ENCODE data around the gene LOXL3. TPM values are rescaled to one million over a fixed set of nuclear protein-coding genes. Genes with fewer than 3 reads are reported as not detected.

The LOXL3 gene
- total RNA-seq, 1 donor from 2014 or later = 30.2 TPM

DNA sequence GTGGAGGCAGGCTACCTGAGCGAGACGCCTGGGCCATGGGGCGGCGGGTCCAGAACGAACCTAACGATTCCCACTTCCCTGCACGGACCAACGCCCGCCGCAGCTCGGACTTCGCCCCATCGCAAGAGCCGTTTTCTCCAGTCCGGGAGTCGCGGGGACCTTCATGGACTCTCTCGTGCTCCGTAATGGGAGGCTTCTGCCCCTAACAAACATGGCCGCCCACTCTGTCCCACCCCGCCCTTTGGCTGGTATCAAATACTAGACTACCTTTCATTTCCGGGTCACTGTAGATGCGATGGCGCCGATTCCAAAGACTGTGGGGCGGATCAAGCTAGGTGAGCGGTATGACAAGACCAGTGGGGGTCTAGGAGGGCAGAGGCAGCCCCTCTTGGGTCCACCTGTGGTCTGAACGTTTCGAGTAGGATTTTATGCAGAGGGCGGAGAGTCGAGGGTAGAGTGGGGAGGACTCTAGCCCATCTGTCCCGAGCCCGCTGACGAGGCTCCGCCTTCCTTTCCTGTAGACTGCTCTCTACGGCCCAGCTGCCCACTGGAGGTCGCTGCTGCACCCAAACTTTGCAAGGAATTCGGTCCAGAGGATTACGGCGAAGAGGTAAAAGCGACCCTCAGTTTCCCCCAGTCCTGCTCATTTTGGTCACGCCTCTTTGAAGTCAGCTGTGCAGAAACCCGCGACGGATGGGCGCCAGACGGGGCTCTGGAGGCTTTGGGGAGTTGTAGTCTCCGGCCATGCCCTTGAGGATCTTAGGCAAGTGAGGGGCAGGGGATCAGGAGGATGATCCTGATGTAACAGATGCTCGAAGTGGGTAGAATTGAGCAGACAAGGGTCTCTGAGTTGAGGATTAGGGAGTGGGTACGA, 70.7 kb downstream of the LOXL3 start, which contains the start of the genes CCDC142 and TTC31:
CCDC142 (minus strand) TSS at position 198 of the 874 bp plus-strand sequence; CDS start at position 37, 161 bp downstream.
TTC31 (plus strand) TSS at position 281 of the 874 bp plus-strand sequence; CDS start at position 296, 15 bp downstream.
- Mint-ChIP-seq H3K4me3 (peak within 1 kb of the TSS; percentile 100), H3K27ac (ENCODE audit: unreplicated experiment) (peak within 1 kb of the TSS; percentile 99), H3K36me3 (ENCODE audit: low read depth) (no peaks in the 10 kb centered on the region), H3K4me1 (peaks cover 29% of the 10 kb centered on the region), H3K27me3 (ENCODE audit: low read depth) (no peaks in the 10 kb centered on the region), H3K9me3 (no peaks in the 10 kb centered on the region)
- peak; percentile 93 for DNase-seq (ENCODE audit: low read depth, low spot score)
- TF ChIP-seq, protein P1, sequence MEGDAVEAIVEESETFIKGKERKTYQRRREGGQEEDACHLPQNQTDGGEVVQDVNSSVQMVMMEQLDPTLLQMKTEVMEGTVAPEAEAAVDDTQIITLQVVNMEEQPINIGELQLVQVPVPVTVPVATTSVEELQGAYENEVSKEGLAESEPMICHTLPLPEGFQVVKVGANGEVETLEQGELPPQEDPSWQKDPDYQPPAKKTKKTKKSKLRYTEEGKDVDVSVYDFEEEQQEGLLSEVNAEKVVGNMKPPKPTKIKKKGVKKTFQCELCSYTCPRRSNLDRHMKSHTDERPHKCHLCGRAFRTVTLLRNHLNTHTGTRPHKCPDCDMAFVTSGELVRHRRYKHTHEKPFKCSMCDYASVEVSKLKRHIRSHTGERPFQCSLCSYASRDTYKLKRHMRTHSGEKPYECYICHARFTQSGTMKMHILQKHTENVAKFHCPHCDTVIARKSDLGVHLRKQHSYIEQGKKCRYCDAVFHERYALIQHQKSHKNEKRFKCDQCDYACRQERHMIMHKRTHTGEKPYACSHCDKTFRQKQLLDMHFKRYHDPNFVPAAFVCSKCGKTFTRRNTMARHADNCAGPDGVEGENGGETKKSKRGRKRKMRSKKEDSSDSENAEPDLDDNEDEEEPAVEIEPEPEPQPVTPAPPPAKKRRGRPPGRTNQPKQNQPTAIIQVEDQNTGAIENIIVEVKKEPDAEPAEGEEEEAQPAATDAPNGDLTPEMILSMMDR (conservative IDR thresholded peaks at IDR 0.05) = peak; percentile 95

Other genes with a start within 250 kb of the LOXL3 start
- gene SLC4A5, start 210.5 kb downstream of the LOXL3 start, total RNA-seq = 1.3 and 3.0 TPM in 2 replicates
- 198 and 202 TPM in 2 replicates for gene DCTN1, start 173.6 kb downstream of the LOXL3 start, total RNA-seq
- 7.3 and 7.9 TPM in 2 replicates for gene C2orf81, start 132.3 kb downstream of the LOXL3 start, total RNA-seq
- gene WDR54, start 132.2 kb downstream of the LOXL3 start, total RNA-seq = 56.9 and 57.8 TPM in 2 replicates
- gene RTKN, start 112.0 kb downstream of the LOXL3 start, total RNA-seq = 61.2 and 62.0 TPM in 2 replicates
- 31.3 and 33.1 TPM in 2 replicates for gene INO80B, start 98.9 kb downstream of the LOXL3 start, total RNA-seq
- 86.7 and 89.7 TPM in 2 replicates for gene WBP1, start 95.5 kb downstream of the LOXL3 start, total RNA-seq
- 53.7 and 56.1 TPM in 2 replicates for gene MOGS, start 88.6 kb downstream of the LOXL3 start, total RNA-seq
- 72.4 and 74.6 TPM in 2 replicates for gene MRPL53, start 81.3 kb downstream of the LOXL3 start, total RNA-seq
- gene CCDC142, start 70.9 kb downstream of the LOXL3 start, total RNA-seq = 34.7 and 35.0 TPM in 2 replicates
- gene TTC31, start 70.9 kb downstream of the LOXL3 start, total RNA-seq = 29.6 and 31.6 TPM in 2 replicates
- gene LBX2, start 54.3 kb downstream of the LOXL3 start, total RNA-seq = 0.28 TPM in 1 of 2 replicates, not detected in the other
- 25.4 and 30.0 TPM in 2 replicates for gene PCGF1, start 46.2 kb downstream of the LOXL3 start, total RNA-seq
- gene TLX2, start 39.5 kb downstream of the LOXL3 start, total RNA-seq = not detected in 2 replicates
- gene DQX1, start 27.7 kb downstream of the LOXL3 start, total RNA-seq = 0.49 and 0.77 TPM in 2 replicates
- gene AUP1, start 24.2 kb downstream of the LOXL3 start, total RNA-seq = 110 and 113 TPM in 2 replicates
- gene HTRA2, start 24.0 kb downstream of the LOXL3 start, total RNA-seq = 44.7 and 45.4 TPM in 2 replicates
- gene DOK1, start 778 bp upstream of the LOXL3 start, total RNA-seq = 22.4 TPM in 2 replicates
- 0.45 and 0.77 TPM in 2 replicates for gene M1AP, start 94.4 kb upstream of the LOXL3 start, total RNA-seq
- gene SEMA4F, start 100.3 kb upstream of the LOXL3 start, total RNA-seq = 11.0 and 12.4 TPM in 2 replicates

Measured in neural crest cell (in vitro differentiated cells).